CD4-positive, alpha-beta T cell (primary cell): ENCODE results near the gene PKP4. TPM values are rescaled to one million over a fixed set of nuclear protein-coding genes. Genes with fewer than 3 reads are reported as not detected.

Experiments
- ATAC-seq: fragments of 200-7000 bp; cut with Tn5 transposase; one replicate; pipeline ENCODE4 v1.10.0; 2022; ENCODE audit warnings: mild to moderate bottlenecking; ENCODE audit not compliant: poor library complexity
- CTCF ChIA-PET: fragments of 350-600 bp; sonication (Branson Sonifier 250); formaldehyde crosslinking; loops from one replicate; lab custom pipeline; 2021; ENCODE audit warnings: antibody characterized with exemption, inconsistent platforms; lab: Charles Lee
- POLR2A ChIA-PET: fragments of 350-600 bp; sonication (Branson Sonifier 250); formaldehyde crosslinking; loops from one replicate; lab custom pipeline; 2021; ENCODE audit warnings: antibody characterized with exemption, inconsistent platforms; lab: Charles Lee
- DNase-seq, 14 experiments: peaks; one replicate each; pipeline ENCODE4 v3.0.0-alpha.2; 2013 to 2020; ENCODE audit warnings: mixed read lengths in 2 of 14
- H3K27ac ChIP-seq, 2 donors: one replicate each; pipeline versions ENCODE4 v1.5.1 to v1.7.0; 2013; ENCODE audit warnings: low read length in 2 of 2, low read depth in 1 of 2, mild to moderate bottlenecking in 1 of 2
- H3K27me3 ChIP-seq, 2 experiments: 1 replicate in 1 of 2; 2 replicates in 1 of 2; pipeline versions ENCODE4 v1.6.1 to v1.7.0; 2013; ENCODE audit warnings: low read length in 2 of 2, control low read depth in 1 of 2, mild to moderate bottlenecking in 1 of 2, moderate library complexity in 1 of 2; ENCODE audit not compliant: insufficient read depth in 2 of 2, control insufficient read depth in 1 of 2
- H3K36me3 ChIP-seq: one replicate; pipeline ENCODE4 v1.6.1; 2013; ENCODE audit warnings: low read length, control low read depth; ENCODE audit not compliant: insufficient read depth
- H3K4me1 ChIP-seq: one replicate; pipeline ENCODE4 v1.6.1; 2013; ENCODE audit warnings: low read length, control low read depth; ENCODE audit not compliant: insufficient read depth
- H3K4me3 ChIP-seq: one replicate; pipeline ENCODE4 v1.5.1; 2013; ENCODE audit warnings: mild to moderate bottlenecking, low read length, moderate library complexity
- H3K9me3 ChIP-seq, 2 experiments: 1 replicate in 1 of 2; 2 replicates in 1 of 2; pipeline versions ENCODE4 v1.6.1 to v1.7.0; 2013; ENCODE audit warnings: low read length in 2 of 2, mild to moderate bottlenecking in 2 of 2, control low read depth in 1 of 2, moderate library complexity in 1 of 2; ENCODE audit not compliant: control insufficient read depth in 1 of 2, insufficient read depth in 1 of 2
- H3K27ac Mint-ChIP-seq: one replicate; pipeline ENCODE4 v1.8.0; 2020; ENCODE audit warnings: mixed read lengths
- H3K27me3 Mint-ChIP-seq: one replicate; pipeline ENCODE4 v1.8.0; 2021; ENCODE audit warnings: mixed read lengths
- H3K36me3 Mint-ChIP-seq: one replicate; pipeline ENCODE4 v1.8.0; 2021; ENCODE audit warnings: low read depth, mixed read lengths
- H3K4me1 Mint-ChIP-seq: one replicate; pipeline ENCODE4 v1.8.0; 2021; ENCODE audit warnings: low read depth, mixed read lengths
- H3K4me3 Mint-ChIP-seq: one replicate; pipeline ENCODE4 v1.8.0; 2020; ENCODE audit warnings: mild to moderate bottlenecking, mixed read lengths
- H3K9me3 Mint-ChIP-seq: one replicate; pipeline ENCODE4 v1.8.0; 2020; ENCODE audit warnings: mixed read lengths
- CTCF ChIP-seq: fragments of 200-600 bp; IDR thresholded peaks from one replicate; pipeline ENCODE4 v1.8.0; 2022; ENCODE audit warnings: antibody characterized with exemption, mild to moderate bottlenecking
- intact Hi-C, 2 experiments: fragments of 100-400 bp; cut with DNase I in 1 of 2; cut with micrococcal nuclease in 1 of 2; formaldehyde crosslinking; loops; one replicate each; pipeline versions ENCODE4 v1.15.1 to v1.9.0; 2023 to 2025; cut with DNase I, micrococcal nuclease
- total RNA-seq, 174 experiments: library from RNA in 2 of 174; stranded (reverse) in 2 of 174; gene quantifications; one replicate each; pipeline ENCODE4 v1.2.3 and lab custom pipeline; 2021 to 2026

PKP4 gene
- total RNA-seq, 2 experiments from 2014 or later: 10.8 to 14.6 TPM

- CTCF ChIA-PET: no interaction called here
- no peaks in the 10 kb centered on the region for H3K27me3 Mint-ChIP-seq
- no peaks in the 10 kb centered on the region for H3K4me1 Mint-ChIP-seq
- no peaks in the 10 kb centered on the region for H3K36me3 ChIP-seq
- H3K4me3 Mint-ChIP-seq: no peak overlapping the region
- peaks cover 0 to 5% of the 10 kb centered on the region in 2 experiments for H3K9me3 ChIP-seq
- peaks cover 8% of the 10 kb centered on the region for H3K36me3 Mint-ChIP-seq
- ATAC-seq: no peak
- no peaks in the 10 kb centered on the region for H3K4me1 ChIP-seq
- no peak overlapping the region for H3K27ac ChIP-seq
- no peak for TF ChIP-seq CTCF
- intact Hi-C loops: no loop called here
- H3K4me3 ChIP-seq: no peak overlapping the region
- POLR2A ChIA-PET: no interaction called here
- DNase-seq: no peak
- H3K27me3 ChIP-seq: no peaks in the 10 kb centered on the region
- H3K27ac Mint-ChIP-seq: no peak overlapping the region
- peaks cover 13% of the 10 kb centered on the region for H3K9me3 Mint-ChIP-seq
Measured at GRCh38 chr2:158573739-158574138, 117.0 kb downstream of the PKP4 start.

DNA sequence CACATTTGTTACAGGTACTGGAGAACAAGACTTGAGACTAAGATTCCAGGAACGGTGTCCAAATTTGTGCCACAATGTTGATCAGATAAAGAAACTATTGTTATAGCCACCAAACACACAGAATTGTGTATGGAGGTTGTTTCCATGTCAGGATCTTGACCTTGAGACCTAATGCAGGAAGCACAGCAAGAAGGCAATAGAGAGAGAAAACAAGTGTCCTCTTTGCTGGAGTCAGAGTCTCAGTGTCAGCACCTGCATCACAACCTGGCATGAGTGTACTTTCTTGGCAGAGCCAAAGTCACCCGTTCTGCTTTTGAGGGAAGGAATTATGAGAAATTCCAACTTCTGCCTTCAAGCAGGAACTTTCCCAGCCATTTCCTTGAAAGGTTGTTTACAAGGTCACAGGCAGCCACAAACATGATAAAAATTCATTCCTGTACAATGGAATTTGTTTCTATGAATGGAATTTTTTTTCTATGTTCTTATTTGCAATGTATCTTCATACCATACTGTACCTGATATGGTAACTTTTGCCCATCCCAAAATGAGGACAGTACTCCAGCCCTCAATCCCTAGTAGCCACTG, 118.4 kb downstream of the PKP4 start:
- no peak overlapping the region for H3K4me3 Mint-ChIP-seq
- H3K9me3 Mint-ChIP-seq: peaks cover 13% of the 10 kb centered on the region
- peaks cover 0 to 5% of the 10 kb centered on the region in 2 experiments for H3K9me3 ChIP-seq
- H3K27me3 ChIP-seq: no peaks in the 10 kb centered on the region
- H3K4me1 ChIP-seq: no peaks in the 10 kb centered on the region
- no peak for ATAC-seq
- H3K27ac Mint-ChIP-seq: no peak overlapping the region
- no peak overlapping the region for H3K27ac ChIP-seq
- ChIA-PET POLR2A (no interaction called here), CTCF (no interaction called here)
- no peaks in the 10 kb centered on the region for H3K36me3 ChIP-seq
- H3K27me3 Mint-ChIP-seq: no peaks in the 10 kb centered on the region
- no peaks in the 10 kb centered on the region for H3K4me1 Mint-ChIP-seq
- intact Hi-C loops: no loop called here
- no peak for DNase-seq
- no peak for TF ChIP-seq CTCF
- no peak overlapping the region for H3K4me3 ChIP-seq
- H3K36me3 Mint-ChIP-seq: peaks cover 12% of the 10 kb centered on the region

DNA sequence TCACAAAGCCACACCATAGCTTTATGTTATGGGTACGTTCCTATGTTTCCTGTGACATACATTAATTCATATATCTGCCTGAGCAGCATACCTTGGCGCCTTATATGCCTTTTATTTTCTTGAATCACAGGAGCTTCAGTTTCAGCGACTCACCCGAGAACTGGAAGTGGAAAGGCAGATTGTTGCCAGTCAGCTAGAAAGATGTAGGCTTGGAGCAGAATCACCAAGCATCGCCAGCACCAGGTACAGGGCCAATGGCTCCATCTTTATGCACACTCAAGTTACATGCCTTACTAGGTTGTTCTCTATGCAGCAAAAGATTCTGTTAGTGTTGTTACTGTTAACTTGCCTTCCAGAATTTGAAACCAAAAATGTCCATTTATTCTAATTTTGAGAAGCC, 120.4 kb downstream of the PKP4 start:
- Histone ChIP-seq H3K27ac (no peak overlapping the region), H3K4me3 (no peak overlapping the region), H3K4me1 (no peaks in the 10 kb centered on the region), H3K27me3 (no peaks in the 10 kb centered on the region), H3K36me3 (peaks cover 2% of the 10 kb centered on the region), H3K9me3 (no peaks in the 10 kb centered on the region)
- Mint-ChIP-seq H3K36me3 (peaks cover 14% of the 10 kb centered on the region), H3K27me3 (no peaks in the 10 kb centered on the region), H3K9me3 (no peaks in the 10 kb centered on the region), H3K4me1 (no peaks in the 10 kb centered on the region), H3K27ac (no peak overlapping the region), H3K4me3 (no peak overlapping the region)
- no peak for DNase-seq
- no peak for ATAC-seq
- ChIA-PET POLR2A (no interaction called here), CTCF (no interaction called here)
- TF ChIP-seq CTCF: no peak
- intact Hi-C loops: no loop called here
